Thoracic aorta (tissue), 2 donors: ENCODE results near the gene APOC1. TPM values are rescaled to one million over a fixed set of nuclear protein-coding genes. Genes with fewer than 3 reads are reported as not detected.
A peak's percentile ranks its signal among the peaks of the same experiment; 100 is the strongest.
"Not testable (repeated sequence)": the region's sequence is repeated elsewhere in the genome, so short reads cannot be mapped to it uniquely, and the experiment has no call there.

Source experiments
- ATAC-seq: fragments of 150-250 bp; one replicate; pipeline ENCODE4 v1.8.0; 2017; ENCODE audit warnings: low read depth; ENCODE audit not compliant: insufficient number of reproducible peaks, low FRiP score
- DNase-seq: peaks from one replicate; pipeline ENCODE4 v3.0.0-alpha.2; 2020; ENCODE audit warnings: low spot score
- H3K27ac ChIP-seq, 2 donors: fragments of 200-600 bp; sonication (generic); 1 replicate in 1 of 2; 2 replicates in 1 of 2; pipeline ENCODE4 v1.5.1; 2016; ENCODE audit warnings: mild to moderate bottlenecking in 2 of 2, moderate library complexity in 2 of 2
- H3K27me3 ChIP-seq: fragments of 200-600 bp; sonication (generic); replicated peaks from 2 replicates; pipeline ENCODE4 v1.6.0; 2016; ENCODE audit warnings: mild to moderate bottlenecking; ENCODE audit not compliant: insufficient read depth
- H3K36me3 ChIP-seq: fragments of 200-600 bp; sonication (generic); one replicate; pipeline ENCODE4 v1.5.1; 2016
- H3K4me1 ChIP-seq, 2 donors: fragments of 200-600 bp; sonication (generic); 1 replicate in 1 of 2; 2 replicates in 1 of 2; pipeline versions ENCODE4 v1.5.1 to v1.6.0; 2016; ENCODE audit warnings: low read depth in 2 of 2, mild to moderate bottlenecking in 1 of 2; ENCODE audit not compliant: control insufficient read depth in 1 of 2
- H3K4me3 ChIP-seq: fragments of 200-600 bp; sonication (generic); 2 replicates; pipeline ENCODE4 v1.5.1; 2016; ENCODE audit warnings: mild to moderate bottlenecking
- H3K9me3 ChIP-seq: fragments of 200-600 bp; sonication (generic); 2 replicates; pipeline ENCODE4 v1.5.1; 2016
- CTCF ChIP-seq: fragments of 200-600 bp; sonication (generic); IDR thresholded peaks from one replicate; pipeline ENCODE4 v1.5.1; 2019; ENCODE audit warnings: antibody characterized with exemption
- total RNA-seq, 2 donors: library from RNA; depleted of rRNA; stranded (reverse); fragments of >200 nt; gene quantifications; one replicate each; pipeline versions ENCODE4 v1.1.0 to v1.2.3, GENCODE V29; 2016

The APOC1 gene
- total RNA-seq, 2 donors from 2014 or later = 4.9 to 12.3 TPM

- no peak for ATAC-seq
- Histone ChIP-seq H3K27ac (no peak overlapping the region), H3K4me3 (no peak overlapping the region), H3K9me3 (no peaks in the 10 kb centered on the region), H3K27me3 (no peaks in the 10 kb centered on the region), H3K36me3 (no peaks in the 10 kb centered on the region), H3K4me1 (peaks cover 0 to 6% of the 10 kb centered on the region in 2 donors)
- TF ChIP-seq CTCF = no peak
- DNase-seq = no peak
These were observed 10.9 kb downstream of the APOC1 start for GRCh38 chr19:44925114-44925891.

- H3K4me3 ChIP-seq = peak overlapping the region; percentile 64
- H3K27ac ChIP-seq, DNase-seq, H3K9me3 ChIP-seq, H3K27me3 ChIP-seq, H3K36me3 ChIP-seq, H3K4me1 ChIP-seq: not testable (repeated sequence)
- ATAC-seq = peak; percentile 13
These were observed 12.1 kb downstream of the APOC1 start for GRCh38 chr19:44926245-44927077.

DNA sequence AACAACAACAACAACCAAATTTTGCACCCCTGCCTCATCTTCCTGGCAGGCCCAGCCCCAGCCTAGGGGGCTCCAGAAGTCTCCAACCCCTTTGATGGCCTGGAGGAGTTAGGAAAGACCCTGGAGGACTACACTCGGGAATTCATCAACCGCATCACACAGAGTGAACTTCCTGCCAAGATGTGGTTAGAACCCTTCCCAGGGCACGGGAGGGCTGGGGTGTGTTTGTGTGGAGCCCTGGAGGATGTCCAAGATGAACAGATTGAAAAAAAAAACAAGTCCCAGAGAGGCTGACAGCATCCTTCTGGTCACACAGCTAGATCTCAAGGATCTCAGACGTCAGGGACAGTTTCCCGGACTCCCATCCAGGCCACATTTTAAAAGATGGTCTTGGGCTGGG lies 13.3 kb downstream of the APOC1 start:
- TF ChIP-seq CTCF = no peak
- H3K9me3 ChIP-seq = no peaks in the 10 kb centered on the region
- no peaks in the 10 kb centered on the region for H3K36me3 ChIP-seq
- no peaks in the 10 kb centered on the region for H3K27me3 ChIP-seq
- no peak for ATAC-seq
- peaks cover 0 to 6% of the 10 kb centered on the region in 2 donors for H3K4me1 ChIP-seq
- no peak for DNase-seq
- no peak overlapping the region for H3K4me3 ChIP-seq
- no peak overlapping the region for H3K27ac ChIP-seq

GRCh38 chr19:44930088-44930487 lies 15.7 kb downstream of the APOC1 start:
- H3K4me3 ChIP-seq = no peak overlapping the region
- no peak overlapping the region for H3K27ac ChIP-seq
- no peak for ATAC-seq
- H3K27me3 ChIP-seq = no peaks in the 10 kb centered on the region
- DNase-seq = no peak
- peaks cover 0 to 6% of the 10 kb centered on the region in 2 donors for H3K4me1 ChIP-seq
- H3K9me3 ChIP-seq = no peaks in the 10 kb centered on the region
- H3K36me3 ChIP-seq = no peaks in the 10 kb centered on the region
- TF ChIP-seq CTCF = no peak

DNA sequence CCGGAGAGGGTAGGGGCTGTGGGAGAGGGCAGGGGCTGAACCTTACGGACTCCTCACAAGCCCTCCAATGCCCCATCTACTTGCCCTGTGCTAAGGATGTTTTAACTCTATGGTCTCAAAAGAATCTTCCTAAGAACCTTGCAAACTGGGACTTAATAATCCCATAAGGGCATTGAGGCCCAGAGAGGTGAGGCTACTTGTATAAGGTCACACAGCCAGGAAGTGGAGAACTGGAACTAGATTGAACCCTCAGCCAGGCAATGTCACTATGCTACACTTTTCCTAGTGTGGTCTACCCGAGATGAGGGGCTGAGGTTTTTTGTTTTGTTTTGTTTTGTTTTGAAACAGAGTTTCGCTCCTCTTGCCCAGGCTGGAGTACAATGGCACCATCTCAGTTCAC lies 17.1 kb downstream of the APOC1 start:
- no peaks in the 10 kb centered on the region for H3K27me3 ChIP-seq
- DNase-seq (no peak), ATAC-seq (no peak)
- H3K4me1 ChIP-seq = peaks cover 0 to 4% of the 10 kb centered on the region in 2 donors
- H3K9me3 ChIP-seq = no peaks in the 10 kb centered on the region
- H3K36me3 ChIP-seq = no peaks in the 10 kb centered on the region
- no peak overlapping the region for H3K27ac ChIP-seq
- H3K4me3 ChIP-seq = no peak overlapping the region
- no peak for TF ChIP-seq CTCF
